Measurements from ENCODE around the gene PCDHGA10. TPM values are rescaled to one million over a fixed set of nuclear protein-coding genes. Genes with fewer than 3 reads are reported as not detected.

The PCDHGA10 gene
- polyA plus RNA-seq, 1 of the 3 experiments (the other 2 are of a cell fraction) = 2.0 TPM

DNA sequence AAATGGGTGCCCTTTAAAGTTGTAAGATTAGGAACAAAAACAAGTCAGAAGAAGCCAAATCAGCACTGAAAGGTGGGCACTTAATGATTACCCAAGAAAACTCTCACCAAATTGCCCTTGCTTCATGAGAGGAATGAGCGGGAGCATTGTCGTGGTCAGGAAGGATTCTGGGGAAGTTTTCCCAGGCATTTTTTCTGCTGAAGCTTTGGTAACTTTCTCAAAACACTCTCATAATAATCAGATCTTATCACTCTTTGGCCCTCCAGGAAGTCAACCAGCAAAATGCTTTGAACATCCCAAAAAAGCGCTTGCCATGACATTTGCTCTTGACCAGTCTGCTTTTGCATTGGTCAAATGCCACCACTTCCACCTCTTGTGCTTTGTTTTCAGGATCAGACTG lies 52.6 kb downstream of the PCDHGA10 start:
- Histone ChIP-seq H3K4me3 (ENCODE audit: low read depth in 2 of 2, low read length in 1 of 2) (no peak overlapping the region), H3F3A (replicated peaks; ENCODE audit: insufficient read depth) (peaks cover 7% of the 10 kb centered on the region), H3K36me3 (replicated peaks in 1 of 2; ENCODE audit: control insufficient read depth in 1 of 2, insufficient read depth in 2 of 2, low read length in 1 of 2) (peaks cover 0 to 3% of the 10 kb centered on the region in 2 experiments), H3K79me2 (ENCODE audit: insufficient read depth) (peaks cover 9% of the 10 kb centered on the region), H4K20me1 (ENCODE audit: insufficient read depth) (no peaks in the 10 kb centered on the region; the same call in 1 of the 2 replicates), H3K9me3 (no peaks in the 10 kb centered on the region), H3K9ac (no peak overlapping the region), H3K9me2 (no peaks in the 10 kb centered on the region), H3K27ac (ENCODE audit: low read depth in 2 of 2, low read length in 1 of 2) (peak overlapping the region in 1 of 2 experiments; percentile 36; a peak in 1 of 4 replicates), H3K4me2 (no peak overlapping the region), H3K4me1 (ENCODE audit: control insufficient read depth in 1 of 2, insufficient read depth in 2 of 2, low read depth in 1 of 2, low read length in 1 of 2) (no peaks in the 10 kb centered on the region), H2AFZ (ENCODE audit: low read depth) (no peak overlapping the region), H3K27me3 (ENCODE audit: insufficient read depth) (no peaks in the 10 kb centered on the region)
- 89% methylated on average over 3 of the region's 3 CpGs for WGBS (ENCODE audit: low lambda C conversion rate)
- TF ChIP-seq, protein P1, sequence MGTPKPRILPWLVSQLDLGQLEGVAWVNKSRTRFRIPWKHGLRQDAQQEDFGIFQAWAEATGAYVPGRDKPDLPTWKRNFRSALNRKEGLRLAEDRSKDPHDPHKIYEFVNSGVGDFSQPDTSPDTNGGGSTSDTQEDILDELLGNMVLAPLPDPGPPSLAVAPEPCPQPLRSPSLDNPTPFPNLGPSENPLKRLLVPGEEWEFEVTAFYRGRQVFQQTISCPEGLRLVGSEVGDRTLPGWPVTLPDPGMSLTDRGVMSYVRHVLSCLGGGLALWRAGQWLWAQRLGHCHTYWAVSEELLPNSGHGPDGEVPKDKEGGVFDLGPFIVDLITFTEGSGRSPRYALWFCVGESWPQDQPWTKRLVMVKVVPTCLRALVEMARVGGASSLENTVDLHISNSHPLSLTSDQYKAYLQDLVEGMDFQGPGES (IDR thresholded peaks at IDR 0.05; ENCODE audit: low read depth, low read length) = no peak
- no peak for TF ChIP-seq RFX5 (IDR thresholded peaks at IDR 0.05; ENCODE audit: low read length)
- TF ChIP-seq EP300 (IDR thresholded peaks at IDR 0.05; ENCODE audit: borderline replicate concordance in 1 of 2, low read depth in 1 of 2, low read length in 1 of 2) = no peak
- DNase-seq = no peak
- ChIA-PET POLR2A (no interaction called here), CTCF (interaction anchor here (1.7 to 4.6 kb wide), 2 partner anchors 10 to 102 kb away, joined by 4 to 16 read pairs; partner anchors contain the start of gene PCDHGC3)

Other genes with a start within 250 kb of the PCDHGA10 start
- gene PCDHB7, start 240.3 kb upstream of the PCDHGA10 start, polyA plus RNA-seq (2012; rRNA removed) = 1.5 and 1.7 TPM in 2 replicates
- 3.0 and 3.4 TPM in 2 replicates for gene PCDHB8, start 235.2 kb upstream of the PCDHGA10 start, polyA plus RNA-seq (2012; rRNA removed)
- gene PCDHB16, start 230.6 kb upstream of the PCDHGA10 start, polyA plus RNA-seq (2012; rRNA removed) = 2.3 and 2.7 TPM in 2 replicates
- 1.4 and 2.4 TPM in 2 replicates for gene PCDHB9, start 225.8 kb upstream of the PCDHGA10 start, polyA plus RNA-seq (2012; rRNA removed)
- gene PCDHB10, start 220.6 kb upstream of the PCDHGA10 start, polyA plus RNA-seq (2012; rRNA removed) = 1.4 and 1.5 TPM in 2 replicates
- gene PCDHB11, start 213.4 kb upstream of the PCDHGA10 start, polyA plus RNA-seq (2012; rRNA removed) = 0.41 and 0.61 TPM in 2 replicates
- 1.9 and 2.0 TPM in 2 replicates for gene PCDHB12, start 204.3 kb upstream of the PCDHGA10 start, polyA plus RNA-seq (2012; rRNA removed)
- 0.85 and 0.88 TPM in 2 replicates for gene PCDHB13, start 199.1 kb upstream of the PCDHGA10 start, polyA plus RNA-seq (2012; rRNA removed)
- 9.7 and 10.6 TPM in 2 replicates for gene PCDHB14, start 189.6 kb upstream of the PCDHGA10 start, polyA plus RNA-seq (2012; rRNA removed)
- 0.99 and 1.3 TPM in 2 replicates for gene PCDHB15, start 167.6 kb upstream of the PCDHGA10 start, polyA plus RNA-seq (2012; rRNA removed)
- gene SLC25A2, start 108.9 kb upstream of the PCDHGA10 start, polyA plus RNA-seq (2012; rRNA removed) = not detected in 2 replicates
- 30.6 and 38.7 TPM in 2 replicates for gene TAF7, start 92.2 kb upstream of the PCDHGA10 start, polyA plus RNA-seq (2012; rRNA removed)
- 1.2 and 1.6 TPM in 2 replicates for gene PCDHGA1, start 82.5 kb upstream of the PCDHGA10 start, polyA plus RNA-seq (2012; rRNA removed)
- gene PCDHGA2, start 74.2 kb upstream of the PCDHGA10 start, polyA plus RNA-seq (2012; rRNA removed) = 1.4 and 1.5 TPM in 2 replicates
- gene PCDHGA3, start 69.2 kb upstream of the PCDHGA10 start, polyA plus RNA-seq (2012; rRNA removed) = 0.33 and 0.45 TPM in 2 replicates
- 0.63 and 0.77 TPM in 2 replicates for gene PCDHGB1, start 62.9 kb upstream of the PCDHGA10 start, polyA plus RNA-seq (2012; rRNA removed)
- 1.8 and 2.2 TPM in 2 replicates for gene PCDHGA4, start 58.0 kb upstream of the PCDHGA10 start, polyA plus RNA-seq (2012; rRNA removed)
- 3.7 and 4.5 TPM in 2 replicates for gene PCDHGB2, start 53.0 kb upstream of the PCDHGA10 start, polyA plus RNA-seq (2012; rRNA removed)
- 0.57 and 0.71 TPM in 2 replicates for gene PCDHGA5, start 48.8 kb upstream of the PCDHGA10 start, polyA plus RNA-seq (2012; rRNA removed)
- gene PCDHGB3, start 42.7 kb upstream of the PCDHGA10 start, polyA plus RNA-seq (2012; rRNA removed) = 0.53 and 0.63 TPM in 2 replicates
- 1.4 TPM in 2 replicates for gene PCDHGA6, start 39.1 kb upstream of the PCDHGA10 start, polyA plus RNA-seq (2012; rRNA removed)
- 3.4 and 7.8 TPM in 2 replicates for gene PCDHGA7, start 30.2 kb upstream of the PCDHGA10 start, polyA plus RNA-seq (2012; rRNA removed)
- gene PCDHGB4, start 25.3 kb upstream of the PCDHGA10 start, polyA plus RNA-seq (2012; rRNA removed) = 0.37 and 0.64 TPM in 2 replicates
- 0.06 and 0.12 TPM in 2 replicates for gene PCDHGA8, start 20.4 kb upstream of the PCDHGA10 start, polyA plus RNA-seq (2012; rRNA removed)
- 0.08 and 0.15 TPM in 2 replicates for gene PCDHGB5, start 15.0 kb upstream of the PCDHGA10 start, polyA plus RNA-seq (2012; rRNA removed)
- 0.13 and 0.16 TPM in 2 replicates for gene PCDHGA9, start 10.2 kb upstream of the PCDHGA10 start, polyA plus RNA-seq (2012; rRNA removed)
- gene PCDHGB6, start 5.0 kb upstream of the PCDHGA10 start, polyA plus RNA-seq (2012; rRNA removed) = 0.13 and 0.18 TPM in 2 replicates
- 14.2 and 19.1 TPM in 2 replicates for gene PCDHGB7, start 4.7 kb downstream of the PCDHGA10 start, polyA plus RNA-seq (2012; rRNA removed)
- 0.18 and 0.23 TPM in 2 replicates for gene PCDHGA11, start 8.1 kb downstream of the PCDHGA10 start, polyA plus RNA-seq (2012; rRNA removed)
- 0.03 and 0.05 TPM in 2 replicates for gene PCDHGA12, start 17.5 kb downstream of the PCDHGA10 start, polyA plus RNA-seq (2012; rRNA removed)
- 55.8 and 97.0 TPM in 2 replicates for gene PCDHGC3, start 63.0 kb downstream of the PCDHGA10 start, polyA plus RNA-seq (2012; rRNA removed)
- gene PCDHGC4, start 72.0 kb downstream of the PCDHGA10 start, polyA plus RNA-seq (2012; rRNA removed) = 0.53 and 0.78 TPM in 2 replicates
- gene PCDHGC5, start 76.1 kb downstream of the PCDHGA10 start, polyA plus RNA-seq (2012; rRNA removed) = 1.9 and 2.0 TPM in 2 replicates
- 28.2 and 30.4 TPM in 2 replicates for gene DIAPH1, start 206.0 kb downstream of the PCDHGA10 start, polyA plus RNA-seq (2012; rRNA removed)
- 104 and 115 TPM in 2 replicates for gene HDAC3, start 223.9 kb downstream of the PCDHGA10 start, polyA plus RNA-seq (2012; rRNA removed)
- gene RELL2, start 224.0 kb downstream of the PCDHGA10 start, polyA plus RNA-seq (2012; rRNA removed) = 15.6 and 16.1 TPM in 2 replicates
- 49.2 and 58.3 TPM in 2 replicates for gene FCHSD1, start 238.4 kb downstream of the PCDHGA10 start, polyA plus RNA-seq (2012; rRNA removed)

Measured in SK-N-SH (cell line).